Testis (tissue), 3 donors: Measurements from ENCODE around the gene TAF1A. TPM values are rescaled to one million over a fixed set of nuclear protein-coding genes. Genes with fewer than 3 reads are reported as not detected.

Experiments used
- DNase-seq: peaks from one replicate; pipeline ENCODE4 v3.0.0-alpha.2; 2019
- H3K27ac ChIP-seq, 2 donors: fragments of 200-600 bp; sonication (generic); one replicate each; pipeline ENCODE4 v1.5.1; 2019
- H3K27me3 ChIP-seq: fragments of 200-600 bp; sonication (generic); one replicate; pipeline ENCODE4 v1.5.1; 2019
- H3K36me3 ChIP-seq: fragments of 200-600 bp; sonication (generic); one replicate; pipeline ENCODE4 v1.5.1; 2017; ENCODE audit warnings: low read depth; ENCODE audit errors: missing control alignments
- H3K4me1 ChIP-seq: fragments of 200-600 bp; sonication (generic); one replicate; pipeline ENCODE4 v1.5.1; 2019
- H3K4me3 ChIP-seq, 2 donors: fragments of 200-600 bp; sonication (generic); one replicate each; pipeline ENCODE4 v1.5.1; 2017 to 2019
- H3K9me3 ChIP-seq: fragments of 200-600 bp; sonication (generic); one replicate; pipeline ENCODE4 v1.5.1; 2017
- POLR2A ChIP-seq: fragments of 450-650 bp; IDR thresholded peaks from one replicate; pipeline ENCODE4 v1.6.1; 2017; ENCODE audit warnings: antibody characterized with exemption, mild to moderate bottlenecking, moderate library complexity
- WGBS, 2 donors: methylation state at CpG; one replicate each; pipeline ENCODE4 v1.1.5; 2018; 5-methylcytosine and 5-hydroxymethylcytosine counted together
- intact Hi-C: fragments of 100-400 bp; cut with DNase I; formaldehyde crosslinking; loops from one replicate; pipeline ENCODE4 v1.15.1; 2023; ENCODE audit warnings: low total_unique reads
- polyA plus RNA-seq: library from polyadenylated mRNA; stranded (reverse); fragments of 350-450 nt; fragmentation: Illumina TruSeq; extraction: RNeasy Lipid Tissue Mini Kit (QIAGEN cat#74804); gene quantifications from one replicate; pipeline ENCODE4 v1.2.3, GENCODE V29; 2014; ENCODE audit warnings: low read depth, low replicate concordance; ENCODE audit not compliant: insufficient read depth
- total RNA-seq, 2 donors: library from RNA; depleted of rRNA; stranded (reverse); fragments of >200 nt; gene quantifications; one replicate each; pipeline ENCODE4 v1.2.3, GENCODE V29; 2016
- TF ChIP-seq, protein P1 (sequence below), 3 experiments: fragments of 450-650 bp in 2 of 3; fragments of 200-600 bp in 1 of 3; sonication (generic) in 1 of 3; IDR thresholded peaks; one replicate each; pipeline ENCODE4 v1.5.1; 2016 to 2019; ENCODE audit warnings: antibody characterized with exemption in 3 of 3, mild to moderate bottlenecking in 2 of 3, moderate library complexity in 1 of 3

The TAF1A gene
- total and polyA plus RNA-seq, 3 donors from 2014 or later, result 12.4 to 15.1 (median 13.2) TPM

DNA sequence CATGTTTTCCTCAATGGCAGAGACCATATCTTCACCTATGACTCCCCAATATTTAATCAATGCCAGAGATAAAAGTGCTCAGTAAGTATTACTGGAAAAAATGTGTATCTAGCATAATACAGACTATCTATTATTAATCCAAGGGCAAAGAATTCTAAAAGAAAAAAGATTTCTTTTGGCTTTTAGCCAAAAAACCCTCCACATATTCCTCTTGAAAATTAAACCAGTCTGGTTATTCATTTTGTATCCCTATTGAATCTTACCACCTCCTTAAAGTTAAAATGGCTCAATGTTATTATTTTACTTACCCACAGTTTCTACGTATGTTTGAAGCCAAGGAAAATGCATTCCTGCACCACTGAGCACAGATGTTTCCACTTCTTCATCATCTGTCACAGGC is 1.6 kb downstream of the TAF1A start:
- no peak overlapping the region for H3K27ac ChIP-seq
- 79 to 88% methylated on average over 1 of the region's 1 CpG for WGBS, 2 donors
- peaks cover 28% of the 10 kb centered on the region for H3K4me1 ChIP-seq
- no peak for DNase-seq
- TF ChIP-seq, protein P1, sequence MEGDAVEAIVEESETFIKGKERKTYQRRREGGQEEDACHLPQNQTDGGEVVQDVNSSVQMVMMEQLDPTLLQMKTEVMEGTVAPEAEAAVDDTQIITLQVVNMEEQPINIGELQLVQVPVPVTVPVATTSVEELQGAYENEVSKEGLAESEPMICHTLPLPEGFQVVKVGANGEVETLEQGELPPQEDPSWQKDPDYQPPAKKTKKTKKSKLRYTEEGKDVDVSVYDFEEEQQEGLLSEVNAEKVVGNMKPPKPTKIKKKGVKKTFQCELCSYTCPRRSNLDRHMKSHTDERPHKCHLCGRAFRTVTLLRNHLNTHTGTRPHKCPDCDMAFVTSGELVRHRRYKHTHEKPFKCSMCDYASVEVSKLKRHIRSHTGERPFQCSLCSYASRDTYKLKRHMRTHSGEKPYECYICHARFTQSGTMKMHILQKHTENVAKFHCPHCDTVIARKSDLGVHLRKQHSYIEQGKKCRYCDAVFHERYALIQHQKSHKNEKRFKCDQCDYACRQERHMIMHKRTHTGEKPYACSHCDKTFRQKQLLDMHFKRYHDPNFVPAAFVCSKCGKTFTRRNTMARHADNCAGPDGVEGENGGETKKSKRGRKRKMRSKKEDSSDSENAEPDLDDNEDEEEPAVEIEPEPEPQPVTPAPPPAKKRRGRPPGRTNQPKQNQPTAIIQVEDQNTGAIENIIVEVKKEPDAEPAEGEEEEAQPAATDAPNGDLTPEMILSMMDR (IDR thresholded peaks at IDR 0.05), result no peak
- TF ChIP-seq POLR2A, result no peak
- no peaks in the 10 kb centered on the region for H3K27me3 ChIP-seq
- intact Hi-C loops, result no loop called here
- no peak overlapping the region for H3K4me3 ChIP-seq
- H3K36me3 ChIP-seq, result no peaks in the 10 kb centered on the region
- no peaks in the 10 kb centered on the region for H3K9me3 ChIP-seq

GRCh38 chr1:222586842-222587241 is 2.9 kb downstream of the TAF1A start:
- H3K9me3 ChIP-seq, result no peaks in the 10 kb centered on the region
- intact Hi-C loops, result no loop called here
- no peaks in the 10 kb centered on the region for H3K36me3 ChIP-seq
- no peak for DNase-seq
- no peak overlapping the region for H3K4me3 ChIP-seq
- H3K4me1 ChIP-seq, result peaks cover 28% of the 10 kb centered on the region
- WGBS, 2 donors, result 94 to 98% methylated on average over 2 of the region's 2 CpGs
- no peak for TF ChIP-seq POLR2A
- TF ChIP-seq, protein P1 (IDR thresholded peaks at IDR 0.05), result no peak
- H3K27ac ChIP-seq, result no peak overlapping the region
- H3K27me3 ChIP-seq, result no peaks in the 10 kb centered on the region

DNA sequence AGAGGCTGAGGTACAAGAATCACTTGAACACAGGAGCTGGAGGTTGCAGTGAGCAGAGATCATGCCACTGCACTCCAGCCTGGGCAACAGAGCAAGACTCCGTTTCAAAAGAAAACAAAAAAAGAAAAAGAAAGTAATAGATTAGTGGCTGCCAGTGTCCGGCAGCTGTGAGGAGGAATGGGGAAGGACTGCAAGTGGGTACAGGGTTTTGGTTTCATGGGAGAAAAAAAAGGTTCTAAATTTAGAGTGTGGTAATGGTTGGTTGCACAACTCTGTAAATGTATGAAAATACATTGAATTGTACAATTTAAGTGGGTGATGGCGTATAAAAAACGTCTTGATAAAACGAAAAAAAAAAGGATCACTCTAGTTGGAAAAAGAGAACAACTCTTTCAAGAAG is 6.7 kb downstream of the TAF1A start:
- Histone ChIP-seq H3K9me3 (no peaks in the 10 kb centered on the region), H3K27ac (peak overlapping the region in 1 of 2 donors; percentile 31), H3K36me3 (no peaks in the 10 kb centered on the region), H3K4me3 (no peak overlapping the region), H3K4me1 (peaks cover 17% of the 10 kb centered on the region), H3K27me3 (no peaks in the 10 kb centered on the region)
- no peak for DNase-seq
- intact Hi-C loops, result no loop called here
- WGBS, 2 donors, result 87 to 89% methylated on average over 5 of the region's 5 CpGs
- TF ChIP-seq, protein P1 (IDR thresholded peaks at IDR 0.05), result no peak
- TF ChIP-seq POLR2A, result no peak

DNA sequence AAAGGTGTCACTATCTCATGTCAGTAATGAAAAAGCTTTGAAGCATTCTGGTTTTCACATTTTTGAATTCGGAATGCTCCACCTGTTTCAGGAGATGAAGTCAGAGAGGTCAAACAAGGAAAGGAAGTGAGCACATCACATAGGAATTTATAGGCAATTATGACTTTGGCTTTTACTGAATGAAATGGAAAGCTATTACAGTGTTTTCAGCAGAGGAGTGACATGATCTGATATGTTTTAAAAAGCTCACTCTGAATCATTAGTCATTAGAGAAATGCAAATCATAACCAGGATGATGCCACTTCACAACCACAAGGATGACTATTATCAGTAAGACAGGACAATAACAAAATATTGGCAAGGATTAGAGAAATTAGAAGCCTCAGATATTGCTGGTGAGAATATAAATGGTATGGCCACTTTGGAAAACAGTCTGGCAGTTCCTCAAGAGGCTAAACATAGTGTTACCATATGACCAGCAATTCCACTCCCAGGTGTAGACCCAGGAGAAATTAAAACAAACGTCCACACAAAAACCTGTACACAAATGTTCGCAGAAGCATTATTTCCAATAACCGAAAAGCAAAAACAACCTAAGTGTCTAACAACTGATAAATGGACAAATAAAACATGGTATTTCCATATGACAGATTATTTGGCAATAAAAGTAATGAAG is 7.5 kb downstream of the TAF1A start:
- Histone ChIP-seq H3K27ac (no peak overlapping the region), H3K4me1 (peaks cover 15% of the 10 kb centered on the region), H3K9me3 (no peaks in the 10 kb centered on the region), H3K4me3 (no peak overlapping the region), H3K27me3 (no peaks in the 10 kb centered on the region), H3K36me3 (no peaks in the 10 kb centered on the region)
- no peak for TF ChIP-seq POLR2A
- TF ChIP-seq, protein P1 (IDR thresholded peaks at IDR 0.05), result no peak
- 88 to 91% methylated on average over 4 of the region's 4 CpGs for WGBS, 2 donors
- no peak for DNase-seq
- intact Hi-C loops, result no loop called here

- Histone ChIP-seq H3K4me1 (peaks cover 4% of the 10 kb centered on the region), H3K36me3 (no peaks in the 10 kb centered on the region), H3K9me3 (no peaks in the 10 kb centered on the region), H3K27me3 (no peaks in the 10 kb centered on the region), H3K27ac (no peak overlapping the region), H3K4me3 (no peak overlapping the region)
- no peak for TF ChIP-seq POLR2A
- TF ChIP-seq, protein P1 (IDR thresholded peaks at IDR 0.05), result no peak
- intact Hi-C loops, result no loop called here
- 96 to 98% methylated on average over 3 of the region's 3 CpGs for WGBS, 2 donors
- no peak for DNase-seq
Measured at GRCh38 chr1:222579316-222579715, 10.4 kb downstream of the TAF1A start.
